ENCODE measurements around the gene PRPH2. TPM values are rescaled to one million over a fixed set of nuclear protein-coding genes. Genes with fewer than 3 reads are reported as not detected.
A peak's percentile ranks its signal among the peaks of the same experiment; 100 is the strongest.
"Not testable (repeated sequence)": the region's sequence is repeated elsewhere in the genome, so short reads cannot be mapped to it uniquely, and the experiment has no call there.

PRPH2 gene
- total RNA-seq, 1 donor, result 2.6 TPM

DNA sequence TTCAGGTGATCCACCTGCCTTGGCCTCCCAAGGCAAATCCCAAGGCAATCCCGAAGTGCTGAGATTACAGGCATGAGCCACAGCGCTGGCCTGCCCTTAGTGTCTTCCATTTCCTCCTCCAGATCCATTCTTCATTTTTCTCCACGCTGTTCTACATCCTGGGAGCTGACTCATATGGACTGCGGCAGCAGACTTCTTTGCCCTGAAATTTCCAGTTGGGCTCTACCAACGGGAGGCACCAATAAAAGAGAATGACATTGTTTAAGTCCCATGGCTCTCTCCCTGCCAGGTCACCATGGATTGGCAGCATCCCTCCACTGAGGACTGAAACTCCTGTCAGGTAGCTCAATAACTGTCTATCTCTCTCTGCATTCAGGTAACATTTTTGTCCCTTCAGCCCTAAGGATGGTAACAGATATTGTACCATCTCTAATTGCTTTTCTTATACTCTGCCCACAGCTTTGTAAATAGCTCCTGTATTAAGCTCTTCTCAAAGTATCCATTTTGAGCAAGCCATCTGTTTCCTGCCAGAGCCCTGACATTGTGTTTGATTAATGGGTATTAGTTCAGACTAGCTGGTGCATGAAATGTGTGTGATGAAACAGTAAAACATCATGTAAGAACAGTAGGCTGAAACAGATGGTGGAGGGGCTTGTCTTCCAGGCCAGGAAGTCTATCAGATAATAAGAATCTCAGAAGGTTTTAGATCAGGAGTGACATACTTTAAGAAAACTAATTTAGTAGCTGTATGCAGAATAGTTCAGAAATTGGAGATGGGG lies 19.9 kb upstream of the PRPH2 start:
- DNase-seq (ENCODE audit: low read depth), result peak; percentile 80
- H3K4me3 ChIP-seq (ENCODE audit: low read depth, low read length), result no peak overlapping the region
- TF ChIP-seq, protein P1, sequence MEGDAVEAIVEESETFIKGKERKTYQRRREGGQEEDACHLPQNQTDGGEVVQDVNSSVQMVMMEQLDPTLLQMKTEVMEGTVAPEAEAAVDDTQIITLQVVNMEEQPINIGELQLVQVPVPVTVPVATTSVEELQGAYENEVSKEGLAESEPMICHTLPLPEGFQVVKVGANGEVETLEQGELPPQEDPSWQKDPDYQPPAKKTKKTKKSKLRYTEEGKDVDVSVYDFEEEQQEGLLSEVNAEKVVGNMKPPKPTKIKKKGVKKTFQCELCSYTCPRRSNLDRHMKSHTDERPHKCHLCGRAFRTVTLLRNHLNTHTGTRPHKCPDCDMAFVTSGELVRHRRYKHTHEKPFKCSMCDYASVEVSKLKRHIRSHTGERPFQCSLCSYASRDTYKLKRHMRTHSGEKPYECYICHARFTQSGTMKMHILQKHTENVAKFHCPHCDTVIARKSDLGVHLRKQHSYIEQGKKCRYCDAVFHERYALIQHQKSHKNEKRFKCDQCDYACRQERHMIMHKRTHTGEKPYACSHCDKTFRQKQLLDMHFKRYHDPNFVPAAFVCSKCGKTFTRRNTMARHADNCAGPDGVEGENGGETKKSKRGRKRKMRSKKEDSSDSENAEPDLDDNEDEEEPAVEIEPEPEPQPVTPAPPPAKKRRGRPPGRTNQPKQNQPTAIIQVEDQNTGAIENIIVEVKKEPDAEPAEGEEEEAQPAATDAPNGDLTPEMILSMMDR (IDR thresholded peaks at IDR 0.05; ENCODE audit: insufficient read depth, low read depth, low read length), result no peak

DNA sequence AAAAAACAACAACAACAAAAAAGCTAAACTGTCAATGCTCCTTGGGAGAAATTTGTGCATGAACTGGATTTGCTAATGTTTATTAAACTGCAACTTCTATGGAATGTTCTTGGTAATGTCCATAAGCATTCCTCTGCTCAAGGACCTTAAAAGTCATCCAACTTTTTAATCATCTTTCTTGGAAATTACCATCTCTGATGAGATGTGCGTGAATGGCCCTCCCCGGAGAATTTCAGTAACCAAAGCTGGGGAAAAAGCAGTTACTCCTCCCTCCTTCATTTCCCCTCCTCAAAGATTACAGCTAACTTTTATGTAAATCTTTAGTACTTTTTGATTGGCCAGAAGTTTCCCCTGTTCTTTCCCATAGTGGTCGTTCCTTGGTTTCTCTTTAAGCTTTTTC lies 18.3 kb upstream of the PRPH2 start:
- H3K4me3 ChIP-seq (ENCODE audit: low read depth, low read length), result no peak overlapping the region
- peak; percentile 45 for DNase-seq (ENCODE audit: low read depth)
- TF ChIP-seq, protein P1 (IDR thresholded peaks at IDR 0.05; ENCODE audit: insufficient read depth, low read depth, low read length), result no peak

DNA sequence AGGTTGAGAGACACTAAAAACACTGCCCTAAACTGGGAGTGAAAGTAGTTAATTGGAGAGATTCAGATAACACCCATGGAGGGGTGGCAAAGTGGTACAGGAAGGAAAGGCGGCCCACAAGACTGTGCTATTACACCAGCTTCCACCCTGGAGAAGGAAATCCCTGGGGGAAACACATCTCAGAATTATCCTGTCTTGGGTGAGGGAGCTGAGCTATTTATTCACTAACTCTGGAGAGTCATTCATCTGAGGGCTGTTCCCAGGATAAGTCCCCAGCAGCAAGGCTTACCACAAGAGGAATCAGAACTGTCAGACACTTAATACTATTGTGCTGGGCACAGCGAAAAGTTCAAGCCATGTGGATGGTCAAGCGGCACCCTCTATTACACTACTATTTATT lies 13.6 kb upstream of the PRPH2 start:
- DNase-seq (ENCODE audit: low read depth), result no peak
- TF ChIP-seq, protein P1 (IDR thresholded peaks at IDR 0.05; ENCODE audit: insufficient read depth, low read depth, low read length), result no peak

DNA sequence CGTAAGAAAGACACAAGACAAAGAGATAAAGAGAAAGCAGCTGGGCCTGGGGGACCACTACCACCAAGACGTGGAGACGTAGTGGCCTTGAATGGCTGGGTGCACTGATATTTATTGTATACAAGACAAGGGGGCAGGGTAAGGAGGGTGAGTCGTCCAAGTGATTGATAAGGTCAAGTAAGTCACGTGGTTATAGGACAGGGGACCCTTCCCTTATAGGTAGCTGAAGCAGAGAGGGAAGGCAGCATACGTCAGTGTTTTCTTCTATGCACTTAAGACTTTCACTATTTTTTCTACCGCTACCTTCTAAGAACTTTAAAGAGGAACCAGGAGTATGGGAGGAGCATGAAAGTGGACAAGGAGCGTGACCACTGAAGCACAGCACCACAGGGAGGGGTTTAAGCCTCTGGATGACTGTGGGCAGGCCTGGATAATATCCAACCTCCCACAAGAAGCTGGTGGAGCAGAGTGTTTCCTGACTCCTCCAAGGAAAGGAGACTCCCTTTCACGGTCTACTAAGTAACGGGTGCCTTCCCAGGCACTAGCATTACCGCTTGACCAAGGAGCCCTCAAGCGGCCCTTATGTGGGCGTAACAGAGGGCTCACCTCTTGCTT lies 11.6 kb upstream of the PRPH2 start:
- DNase-seq (ENCODE audit: low read depth), result peak; percentile 54
- H3K4me3 ChIP-seq (ENCODE audit: low read depth, low read length), result not testable (repeated sequence)

More for the DNA sequence above, 13.6 kb upstream of the PRPH2 start:
- H3K4me3 ChIP-seq (ENCODE audit: low read depth, low read length), result no peak overlapping the region

DNA sequence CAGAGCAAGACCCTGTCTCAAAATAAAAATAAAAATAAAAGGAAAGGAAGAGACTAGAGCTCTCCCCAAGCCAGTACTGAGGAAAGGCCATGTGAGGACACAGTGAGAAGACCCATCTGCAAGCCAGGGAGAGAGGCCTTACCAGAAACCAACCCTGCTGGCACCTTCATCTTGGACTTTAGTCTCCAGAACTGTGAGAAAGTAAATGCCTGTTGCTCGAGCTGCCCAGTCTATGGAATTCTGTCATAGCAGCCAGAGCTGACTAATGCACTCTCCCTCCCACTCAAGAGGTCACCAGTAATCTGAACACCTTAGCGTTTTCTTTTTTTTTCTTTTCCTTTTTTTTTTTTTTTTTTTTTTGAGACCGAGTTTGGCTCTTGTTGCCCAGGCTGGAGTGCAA lies 7.3 kb upstream of the PRPH2 start:
- no peak for DNase-seq (ENCODE audit: low read depth)
- TF ChIP-seq, protein P1 (IDR thresholded peaks at IDR 0.05; ENCODE audit: insufficient read depth, low read depth, low read length), result no peak
- no peak overlapping the region for H3K4me3 ChIP-seq (ENCODE audit: low read depth, low read length)

DNA sequence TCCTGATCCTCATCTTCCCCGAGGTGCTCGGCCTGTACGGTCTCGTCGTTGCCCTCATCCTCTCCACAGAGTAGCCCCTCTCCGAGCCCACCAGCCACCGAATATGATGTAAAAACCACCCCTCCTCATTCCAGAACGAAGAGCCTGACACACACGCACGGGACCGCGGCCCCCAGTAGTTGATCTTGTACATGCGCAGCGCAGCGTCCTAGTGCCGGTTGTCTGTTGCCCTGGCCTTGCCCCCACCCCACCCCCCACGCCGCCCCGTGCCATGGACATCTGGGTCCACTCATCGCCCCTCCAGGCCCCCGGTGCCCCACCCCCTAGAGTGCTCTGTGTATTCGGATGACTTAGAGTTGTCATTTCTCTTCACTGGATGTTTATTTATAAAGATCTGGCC lies 5.2 kb upstream of the PRPH2 start:
- TF ChIP-seq, protein P1 (IDR thresholded peaks at IDR 0.05; ENCODE audit: insufficient read depth, low read depth, low read length), result no peak
- no peak for DNase-seq (ENCODE audit: low read depth)
- H3K4me3 ChIP-seq (ENCODE audit: low read depth, low read length), result peak overlapping the region; percentile 59

DNA sequence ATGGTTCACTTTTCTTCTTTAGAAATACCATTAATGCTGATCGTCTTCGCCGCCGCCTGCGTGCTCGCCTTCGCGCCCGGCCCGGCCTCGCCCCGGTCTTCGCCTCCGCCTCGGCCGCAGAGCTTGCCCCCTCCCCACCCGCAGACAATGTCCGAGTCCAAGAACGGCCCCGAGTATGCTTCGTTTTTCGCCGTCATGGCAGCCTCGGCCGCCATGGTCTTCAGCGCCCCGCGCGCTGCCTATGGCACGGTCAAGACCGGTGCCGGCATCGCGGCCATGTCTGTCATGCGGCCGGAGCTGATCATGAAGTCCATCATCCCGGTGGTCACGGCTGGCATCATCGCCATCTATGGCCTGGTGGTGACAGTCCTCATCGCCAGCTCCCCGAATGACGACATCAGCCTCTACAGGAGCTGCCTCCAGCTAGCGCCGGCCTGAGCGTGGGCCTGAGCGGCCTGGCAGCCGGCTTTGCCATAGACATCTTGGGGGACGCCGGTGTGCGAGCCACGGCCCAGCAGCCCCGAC lies 4.8 kb upstream of the PRPH2 start:
- peak overlapping the region; percentile 59 for H3K4me3 ChIP-seq (ENCODE audit: low read depth, low read length)
- TF ChIP-seq, protein P1 (IDR thresholded peaks at IDR 0.05; ENCODE audit: insufficient read depth, low read depth, low read length), result no peak
- no peak for DNase-seq (ENCODE audit: low read depth)

All from fibroblast of villous mesenchyme (primary cell).